HG02588 (cell line): ENCODE measurements around the gene CFAP100.

Experiments
- ATAC-seq: cut with Tn5 transposase; IDR thresholded peaks from one replicate; pipeline ENCODE4 v1.9.1; 2021; ENCODE audit warnings: mild to moderate bottlenecking, moderate library complexity; ENCODE audit not compliant: unreplicated experiment

The CFAP100 gene

GRCh38 chr3:126439346-126439967 lies 44.7 kb downstream of the CFAP100 start:
- no peak for ATAC-seq

DNA sequence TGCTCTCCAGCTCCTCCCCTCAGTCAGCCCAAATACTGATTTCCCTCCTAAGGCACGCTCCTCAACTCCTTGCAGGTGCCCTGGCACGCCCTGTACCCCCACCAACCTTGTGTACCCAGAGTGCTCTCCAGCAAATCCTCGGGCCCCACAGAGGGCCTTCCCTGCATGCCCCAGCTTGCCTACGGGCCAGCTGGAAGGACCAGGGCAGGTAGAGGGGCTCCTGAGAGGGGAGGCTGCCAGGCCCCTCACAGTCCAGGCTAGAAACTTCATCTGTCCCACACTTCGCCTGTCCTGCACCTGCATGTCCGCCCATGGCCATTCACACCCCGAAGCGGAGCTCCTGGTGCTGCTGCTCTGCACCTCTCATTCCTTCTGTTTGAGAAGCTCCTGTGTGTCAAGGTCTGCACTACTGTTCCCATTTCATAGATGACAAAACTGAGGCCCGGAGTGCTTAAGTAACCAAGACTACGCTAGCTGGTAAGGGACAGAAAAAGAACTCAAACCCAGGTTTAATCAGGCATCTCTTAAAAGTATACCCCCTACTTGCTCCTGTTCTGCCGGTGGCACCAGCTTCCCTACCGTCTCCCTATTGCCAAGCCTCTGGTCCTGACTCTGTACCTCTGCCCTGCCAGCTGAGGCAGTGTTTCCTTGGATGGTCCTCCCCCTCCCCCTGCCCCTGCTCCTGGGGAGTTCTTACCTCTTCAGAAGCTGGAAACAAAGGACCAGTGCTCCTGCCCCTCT lies 45.4 kb downstream of the CFAP100 start:
- no peak for ATAC-seq

DNA sequence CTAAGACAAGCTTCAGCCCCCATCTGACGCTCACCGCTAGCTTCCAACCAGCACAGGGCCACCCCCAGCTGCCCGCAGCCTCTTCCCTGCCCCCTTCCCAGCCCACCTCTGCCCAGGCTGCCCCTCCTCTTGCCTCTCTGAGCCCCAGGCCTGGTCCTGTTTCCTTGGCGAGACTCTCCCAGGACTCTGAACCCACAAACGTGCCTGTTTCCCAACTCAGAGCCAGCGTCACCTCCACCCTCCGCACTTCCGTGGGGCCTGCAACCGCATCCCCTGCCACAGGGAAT lies 45.9 kb downstream of the CFAP100 start:
- no peak for ATAC-seq

GRCh38 chr3:126441256-126441880 lies 46.7 kb downstream of the CFAP100 start:
- no peak for ATAC-seq

GRCh38 chr3:126442094-126442855 lies 47.6 kb downstream of the CFAP100 start:
- ATAC-seq, result no peak

- no peak for ATAC-seq
These were observed 48.1 kb downstream of the CFAP100 start for GRCh38 chr3:126442856-126443242.

- ATAC-seq, result no peak
These were observed 50.8 kb downstream of the CFAP100 start for GRCh38 chr3:126445506-126445905.

GRCh38 chr3:126446301-126446700 lies 51.6 kb downstream of the CFAP100 start:
- no peak for ATAC-seq

- no peak for ATAC-seq
These were observed 52.1 kb downstream of the CFAP100 start for GRCh38 chr3:126446791-126447190.

DNA sequence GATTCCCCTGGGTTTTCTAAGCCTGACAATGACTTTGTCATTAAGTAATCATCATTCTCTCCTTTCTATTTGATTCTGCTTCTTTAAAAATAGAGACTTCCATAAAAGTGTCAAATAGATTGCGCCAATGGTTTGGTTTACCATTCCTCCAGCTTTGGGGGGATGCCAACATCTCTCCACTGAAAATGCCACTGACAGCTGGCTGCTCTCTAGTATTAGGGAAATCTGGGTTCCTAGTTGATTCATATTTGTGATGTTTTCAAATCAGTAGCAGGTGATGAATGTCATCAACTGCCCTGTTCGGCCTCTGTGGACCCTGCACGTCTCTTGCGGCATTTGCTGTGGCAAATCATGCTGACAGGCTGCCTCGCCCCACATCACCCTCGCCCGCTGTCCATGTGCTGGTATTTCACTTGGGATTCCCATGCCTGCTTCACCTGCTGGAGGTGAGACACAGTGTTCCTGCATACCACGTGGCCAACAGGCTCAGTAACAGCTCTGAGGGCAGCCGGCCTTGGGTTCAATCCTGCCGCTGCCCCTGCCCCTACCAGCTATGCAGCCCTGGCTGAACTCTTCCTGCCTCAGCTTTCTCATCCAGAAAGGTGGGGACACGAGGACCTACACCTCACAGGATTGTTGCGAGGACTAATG lies 52.9 kb downstream of the CFAP100 start:
- ATAC-seq, result no peak

DNA sequence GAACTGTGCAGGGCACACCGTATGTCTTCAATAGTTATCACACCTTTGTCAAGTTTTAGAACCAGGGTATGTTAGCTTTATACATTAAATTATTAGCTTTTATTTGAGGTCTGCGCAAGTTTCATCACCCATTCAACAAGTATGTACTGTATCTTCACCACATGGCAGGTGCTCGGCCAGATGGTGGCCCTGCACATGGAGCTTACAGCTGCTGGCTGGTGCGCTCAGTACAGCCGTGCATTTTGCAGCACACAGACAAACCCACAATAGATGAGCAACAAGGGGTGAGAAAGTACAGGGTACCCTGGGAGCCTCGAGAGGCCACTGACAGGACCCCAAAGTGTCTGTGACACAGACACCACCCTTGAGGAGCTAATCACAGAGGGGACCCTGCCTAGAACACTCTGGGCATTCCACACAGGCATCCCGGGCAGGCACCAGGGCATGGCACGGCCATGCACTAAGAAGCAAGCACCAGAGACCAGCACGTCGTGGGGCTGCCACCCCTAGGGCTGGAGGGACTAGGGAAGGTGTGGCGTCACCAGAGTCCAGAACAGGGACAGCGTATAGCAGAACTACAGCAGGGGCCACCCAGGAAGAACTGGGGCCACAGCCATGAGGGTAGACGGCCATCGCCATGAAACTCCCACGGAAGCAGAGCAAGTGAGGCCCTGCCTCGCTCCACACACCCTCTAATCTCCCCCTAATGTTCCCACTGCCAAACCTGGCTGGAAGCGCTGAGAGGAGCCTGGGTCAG lies 53.6 kb downstream of the CFAP100 start:
- ATAC-seq, result no peak

GRCh38 chr3:126448893-126449180 lies 54.1 kb downstream of the CFAP100 start:
- ATAC-seq, result no peak

GRCh38 chr3:126449621-126450051 lies 54.9 kb downstream of the CFAP100 start:
- no peak for ATAC-seq

- ATAC-seq, result no peak
These were observed 55.5 kb downstream of the CFAP100 start for GRCh38 chr3:126450219-126450618.

DNA sequence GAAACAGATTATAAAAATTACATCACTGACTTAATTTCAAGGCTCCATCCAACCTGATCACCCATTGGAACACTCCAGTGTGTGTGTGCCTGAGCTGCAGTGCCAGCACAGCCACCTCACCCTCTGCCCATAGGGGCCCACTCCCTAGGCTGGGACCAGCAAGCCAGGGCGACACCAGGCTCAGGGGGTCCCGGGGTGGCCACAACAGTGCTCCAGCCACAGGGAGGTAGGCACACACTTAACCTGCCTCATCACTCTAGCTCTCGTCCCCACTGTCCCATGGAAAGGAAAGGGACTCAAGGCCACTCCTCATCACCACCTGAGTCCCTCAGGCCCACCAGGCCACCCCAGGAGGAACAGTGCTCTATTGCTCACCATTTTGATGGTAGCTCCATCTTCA lies 56.0 kb downstream of the CFAP100 start:
- ATAC-seq, result no peak

GRCh38 chr3:126451511-126451910 lies 56.8 kb downstream of the CFAP100 start:
- ATAC-seq, result no peak

DNA sequence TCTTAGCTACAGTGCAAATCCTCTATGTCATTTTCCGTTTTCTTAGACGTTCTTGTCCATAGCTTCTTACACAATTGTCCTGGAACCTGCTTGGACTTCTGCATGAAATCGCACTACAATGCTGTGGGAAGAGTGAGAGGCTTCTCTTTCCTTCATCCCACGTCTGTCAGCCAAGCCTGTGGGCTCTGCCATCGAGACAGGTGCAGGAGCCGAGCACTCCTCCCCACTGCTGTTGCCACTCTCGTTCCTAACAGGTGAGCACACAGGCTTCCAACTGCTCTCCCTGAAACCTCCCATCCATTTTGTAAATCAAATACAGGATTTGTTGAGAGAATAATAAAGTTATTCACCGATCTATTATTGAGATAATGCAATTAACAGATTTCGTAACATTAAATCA lies 57.5 kb downstream of the CFAP100 start:
- ATAC-seq, result no peak

DNA sequence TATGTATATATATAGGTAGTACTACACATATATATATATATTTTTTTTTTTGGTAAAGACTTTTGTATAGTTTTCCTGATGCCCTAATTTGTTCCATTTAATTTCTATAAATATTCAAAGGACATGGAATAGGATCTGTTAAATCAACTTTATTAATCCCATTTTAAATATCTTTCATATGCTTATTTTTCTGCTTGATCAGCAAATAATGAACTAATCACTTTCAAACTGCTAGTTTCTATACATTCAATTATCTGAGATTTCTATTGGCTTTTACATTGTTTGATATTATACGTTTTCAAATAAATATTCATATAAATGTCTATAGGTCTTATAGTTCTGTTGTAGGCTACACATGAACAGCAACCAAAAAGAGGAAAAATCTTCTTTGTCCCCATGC lies 59.3 kb downstream of the CFAP100 start:
- ATAC-seq, result no peak

GRCh38 chr3:126454437-126455198 lies 59.9 kb downstream of the CFAP100 start:
- ATAC-seq, result no peak

GRCh38 chr3:126456211-126456610 lies 61.5 kb downstream of the CFAP100 start:
- no peak for ATAC-seq
